ENCODE results near the gene CALN1.

- TF ChIP-seq CTCF (IDR thresholded peaks at IDR 0.05; ENCODE audit: poor library complexity, severe bottlenecking) = no peak
- TF ChIP-seq, protein P1, sequence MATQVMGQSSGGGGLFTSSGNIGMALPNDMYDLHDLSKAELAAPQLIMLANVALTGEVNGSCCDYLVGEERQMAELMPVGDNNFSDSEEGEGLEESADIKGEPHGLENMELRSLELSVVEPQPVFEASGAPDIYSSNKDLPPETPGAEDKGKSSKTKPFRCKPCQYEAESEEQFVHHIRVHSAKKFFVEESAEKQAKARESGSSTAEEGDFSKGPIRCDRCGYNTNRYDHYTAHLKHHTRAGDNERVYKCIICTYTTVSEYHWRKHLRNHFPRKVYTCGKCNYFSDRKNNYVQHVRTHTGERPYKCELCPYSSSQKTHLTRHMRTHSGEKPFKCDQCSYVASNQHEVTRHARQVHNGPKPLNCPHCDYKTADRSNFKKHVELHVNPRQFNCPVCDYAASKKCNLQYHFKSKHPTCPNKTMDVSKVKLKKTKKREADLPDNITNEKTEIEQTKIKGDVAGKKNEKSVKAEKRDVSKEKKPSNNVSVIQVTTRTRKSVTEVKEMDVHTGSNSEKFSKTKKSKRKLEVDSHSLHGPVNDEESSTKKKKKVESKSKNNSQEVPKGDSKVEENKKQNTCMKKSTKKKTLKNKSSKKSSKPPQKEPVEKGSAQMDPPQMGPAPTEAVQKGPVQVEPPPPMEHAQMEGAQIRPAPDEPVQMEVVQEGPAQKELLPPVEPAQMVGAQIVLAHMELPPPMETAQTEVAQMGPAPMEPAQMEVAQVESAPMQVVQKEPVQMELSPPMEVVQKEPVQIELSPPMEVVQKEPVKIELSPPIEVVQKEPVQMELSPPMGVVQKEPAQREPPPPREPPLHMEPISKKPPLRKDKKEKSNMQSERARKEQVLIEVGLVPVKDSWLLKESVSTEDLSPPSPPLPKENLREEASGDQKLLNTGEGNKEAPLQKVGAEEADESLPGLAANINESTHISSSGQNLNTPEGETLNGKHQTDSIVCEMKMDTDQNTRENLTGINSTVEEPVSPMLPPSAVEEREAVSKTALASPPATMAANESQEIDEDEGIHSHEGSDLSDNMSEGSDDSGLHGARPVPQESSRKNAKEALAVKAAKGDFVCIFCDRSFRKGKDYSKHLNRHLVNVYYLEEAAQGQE (IDR thresholded peaks at IDR 0.05; ENCODE audit: borderline replicate concordance) = no peak
- TF ChIP-seq EP300 (conservative IDR thresholded peaks at IDR 0.05; ENCODE audit: poor library complexity, severe bottlenecking) = no peak
- no peak for TF ChIP-seq EZH2 (IDR thresholded peaks at IDR 0.05; ENCODE audit: borderline replicate concordance, insufficient read depth, low read length, poor library complexity, severe bottlenecking)
- no peak for TF ChIP-seq RAD21 (conservative IDR thresholded peaks at IDR 0.05)
- TF ChIP-seq POLR2AphosphoS5 (IDR thresholded peaks at IDR 0.05) = no peak
Measured at GRCh38 chr7:71925663-71926062, 486.5 kb downstream of the CALN1 start.

All from neural cell (in vitro differentiated cells).